ENCODE results near the gene PPIB. TPM values are rescaled to one million over a fixed set of nuclear protein-coding genes. Genes with fewer than 3 reads are reported as not detected.

PPIB gene
- total and polyA plus RNA-seq, 12 donors, result 60.3 to 600 (median 88.1) TPM

DNA sequence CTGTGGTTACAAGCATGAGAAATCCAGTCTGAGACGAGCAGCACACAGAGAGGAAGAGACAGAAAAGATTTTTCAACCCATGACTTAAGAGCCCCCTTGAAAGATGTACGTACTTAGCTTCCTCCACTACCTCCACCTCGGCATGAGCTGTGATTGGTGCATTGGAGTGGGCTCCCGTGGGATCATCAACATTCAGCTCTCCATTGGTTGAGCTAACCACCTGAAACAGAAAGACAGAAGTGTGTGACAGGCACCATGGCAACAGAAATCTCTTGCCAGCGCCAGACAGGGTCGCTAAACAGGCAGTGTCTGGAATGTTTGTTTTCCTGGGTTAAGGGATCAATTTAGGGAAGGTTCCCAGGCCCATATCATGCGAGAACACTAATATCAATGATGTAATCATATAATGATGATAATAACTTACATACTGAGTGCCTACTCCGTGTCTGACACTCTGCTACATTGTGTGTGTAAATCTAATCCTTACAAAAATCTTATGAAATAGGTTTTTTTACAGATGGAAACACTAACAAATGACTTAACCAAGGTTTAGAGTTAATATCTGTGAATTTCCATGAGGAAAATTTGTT, 17.5 kb upstream of the PPIB start:
- H3K27ac ChIP-seq, result no peak overlapping the region
- H3K4me1 ChIP-seq, result peaks cover 0 to 6% (median 0%) of the 10 kb centered on the region in 9 donors
- 67 to 73% methylated on average over 8 of the region's 8 CpGs for WGBS, 2 donors
- H3K36me3 ChIP-seq, result peaks cover 0 to 93% (median 7%) of the 10 kb centered on the region in 9 donors
- ATAC-seq (no peak), DNase-seq (no peak)
- TF ChIP-seq CTCF (IDR thresholded peaks at IDR 0.05), result no peak
- intact Hi-C loops (cut with DNase I), result no loop called here
- H3K9me3 ChIP-seq, result no peaks in the 10 kb centered on the region
- H3K27me3 ChIP-seq, result no peaks in the 10 kb centered on the region
- H3K4me3 ChIP-seq, result no peak overlapping the region

GRCh38 chr15:64166102-64166890, 3.5 kb upstream of the PPIB start:
- H3K27ac ChIP-seq, result no peak overlapping the region
- no peak for ATAC-seq
- 83 to 87% methylated on average over 5 of the region's 5 CpGs for WGBS, 2 donors
- H3K27me3 ChIP-seq, result no peaks in the 10 kb centered on the region
- H3K9me3 ChIP-seq, result no peaks in the 10 kb centered on the region
- intact Hi-C loops (cut with DNase I), result loop anchor here in 2 of 10 donors (10.0 kb wide), 2 partner anchors 189 to 219 kb away; partner anchors contain the start of genes CSNK1G1 (in 1 of the 2), PCLAF (in 1 of the 2) and TRIP4 (in 1 of the 2)
- TF ChIP-seq CTCF (IDR thresholded peaks at IDR 0.05), result no peak
- no peak for DNase-seq
- H3K36me3 ChIP-seq, result peaks cover 0 to 23% (median 5%) of the 10 kb centered on the region in 9 donors
- no peak overlapping the region for H3K4me3 ChIP-seq
- peaks cover 5 to 23% (median 18%) of the 10 kb centered on the region in 9 donors for H3K4me1 ChIP-seq

DNA sequence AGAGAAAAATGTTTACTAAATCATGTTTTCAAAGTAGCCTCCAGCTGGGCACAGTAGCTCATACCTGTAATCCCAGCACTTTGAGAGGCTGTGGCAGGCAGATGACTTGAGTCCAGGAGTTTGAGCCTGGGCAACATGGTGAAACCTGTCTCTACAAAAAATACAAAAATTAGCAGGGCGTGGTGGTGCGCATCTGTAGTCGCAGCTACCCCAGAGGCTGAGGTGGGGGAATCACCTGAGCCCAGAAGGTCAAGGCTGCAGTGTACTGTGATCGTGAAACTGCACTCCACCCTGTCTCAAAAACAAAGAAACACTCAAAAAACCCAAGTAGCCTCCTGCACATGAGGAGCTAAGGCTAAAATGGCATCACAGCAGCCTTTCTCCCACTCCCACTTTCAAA, 1.6 kb upstream of the PPIB start:
- peaks cover 0 to 25% (median 23%) of the 10 kb centered on the region in 9 donors for H3K36me3 ChIP-seq
- 92 to 96% methylated on average over 4 of the region's 4 CpGs for WGBS, 2 donors
- H3K27ac ChIP-seq, result peak overlapping the region in 5 of 10 donors; percentile 84 to 95 (median 94)
- no peaks in the 10 kb centered on the region for H3K27me3 ChIP-seq
- ATAC-seq (no peak), DNase-seq (no peak)
- intact Hi-C loops (cut with DNase I), result loop anchor here in 2 of 10 donors (10.0 kb wide), 2 partner anchors 190 to 220 kb away; partner anchors contain the start of genes CSNK1G1 (in 1 of the 2), PCLAF (in 1 of the 2) and TRIP4 (in 1 of the 2)
- H3K4me3 ChIP-seq, result no peak overlapping the region
- H3K9me3 ChIP-seq, result no peaks in the 10 kb centered on the region
- peaks cover 19 to 42% (median 37%) of the 10 kb centered on the region in 9 donors for H3K4me1 ChIP-seq
- no peak for TF ChIP-seq CTCF (IDR thresholded peaks at IDR 0.05)

DNA sequence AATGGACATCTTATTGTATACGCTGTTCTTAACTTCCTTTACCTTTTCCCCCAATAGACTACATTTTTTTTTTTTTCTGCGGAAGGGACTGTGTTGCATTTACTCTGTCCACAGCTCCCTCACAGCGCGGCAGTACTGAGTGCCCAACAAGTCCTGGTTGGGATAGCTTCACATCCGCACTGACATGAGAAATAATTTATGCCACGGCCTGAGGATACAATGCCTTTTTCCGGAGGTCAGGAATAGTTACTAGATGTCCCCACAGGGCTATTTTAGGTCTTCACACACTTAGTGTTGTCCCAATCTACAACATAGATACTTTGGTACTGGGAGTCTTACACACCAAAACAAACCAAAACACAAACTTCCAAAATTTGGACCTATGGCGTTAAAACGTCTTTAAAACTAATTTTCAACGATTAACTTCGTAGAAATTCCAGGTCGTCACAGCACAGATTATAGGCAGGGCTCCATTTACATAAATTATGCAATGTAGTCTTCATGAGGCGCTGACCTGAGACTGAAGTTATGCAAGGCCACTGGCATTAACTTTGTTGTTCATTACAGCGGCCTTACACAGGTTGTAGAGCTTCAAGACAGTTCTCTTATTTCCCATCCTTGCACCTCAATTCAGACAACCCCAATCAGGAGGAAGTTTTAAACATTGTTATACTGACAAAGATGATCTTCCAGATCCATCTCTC, 989 bp upstream of the PPIB start:
- peak overlapping the region; percentile 78 to 95 (median 90) for H3K27ac ChIP-seq
- DNase-seq (no peak), ATAC-seq (peak in 6 of 8 donors; percentile 3 to 48 (median 35))
- H3K27me3 ChIP-seq, result no peaks in the 10 kb centered on the region
- H3K9me3 ChIP-seq, result no peaks in the 10 kb centered on the region
- peaks cover 0 to 31% (median 29%) of the 10 kb centered on the region in 9 donors for H3K36me3 ChIP-seq
- peak overlapping the region in 9 of 10 donors; percentile 21 to 95 (median 92) for H3K4me3 ChIP-seq
- intact Hi-C loops (cut with DNase I), result loop anchor here in 3 of 10 donors (2.0 to 10.0 kb wide), 3 partner anchors 71 to 221 kb away; partner anchors contain the start of genes CIAO2A (in 1 of the 3), CSNK1G1 (in 1 of the 3), PCLAF (in 1 of the 3) and TRIP4 (in 1 of the 3)
- H3K4me1 ChIP-seq, result peaks cover 23 to 48% (median 43%) of the 10 kb centered on the region in 9 donors
- WGBS, 2 donors, result 41 to 45% methylated on average over 14 of the region's 14 CpGs
- TF ChIP-seq CTCF (IDR thresholded peaks at IDR 0.05), result no peak
